GM12872 (cell line): Measurements from ENCODE around the gene NOL4L.

Experiments
- CTCF ChIP-seq: IDR thresholded peaks from 3 replicates; pipeline ENCODE4 v1.5.1; 2011; ENCODE audit warnings: low read depth, mild to moderate bottlenecking, low read length, moderate library complexity; ENCODE audit not compliant: insufficient read depth

Gene NOL4L

GRCh38 chr20:32571566-32571965 lies 13.6 kb downstream of the NOL4L start:
- no peak for TF ChIP-seq CTCF

GRCh38 chr20:32570401-32571190 lies 14.5 kb downstream of the NOL4L start:
- no peak for TF ChIP-seq CTCF

DNA sequence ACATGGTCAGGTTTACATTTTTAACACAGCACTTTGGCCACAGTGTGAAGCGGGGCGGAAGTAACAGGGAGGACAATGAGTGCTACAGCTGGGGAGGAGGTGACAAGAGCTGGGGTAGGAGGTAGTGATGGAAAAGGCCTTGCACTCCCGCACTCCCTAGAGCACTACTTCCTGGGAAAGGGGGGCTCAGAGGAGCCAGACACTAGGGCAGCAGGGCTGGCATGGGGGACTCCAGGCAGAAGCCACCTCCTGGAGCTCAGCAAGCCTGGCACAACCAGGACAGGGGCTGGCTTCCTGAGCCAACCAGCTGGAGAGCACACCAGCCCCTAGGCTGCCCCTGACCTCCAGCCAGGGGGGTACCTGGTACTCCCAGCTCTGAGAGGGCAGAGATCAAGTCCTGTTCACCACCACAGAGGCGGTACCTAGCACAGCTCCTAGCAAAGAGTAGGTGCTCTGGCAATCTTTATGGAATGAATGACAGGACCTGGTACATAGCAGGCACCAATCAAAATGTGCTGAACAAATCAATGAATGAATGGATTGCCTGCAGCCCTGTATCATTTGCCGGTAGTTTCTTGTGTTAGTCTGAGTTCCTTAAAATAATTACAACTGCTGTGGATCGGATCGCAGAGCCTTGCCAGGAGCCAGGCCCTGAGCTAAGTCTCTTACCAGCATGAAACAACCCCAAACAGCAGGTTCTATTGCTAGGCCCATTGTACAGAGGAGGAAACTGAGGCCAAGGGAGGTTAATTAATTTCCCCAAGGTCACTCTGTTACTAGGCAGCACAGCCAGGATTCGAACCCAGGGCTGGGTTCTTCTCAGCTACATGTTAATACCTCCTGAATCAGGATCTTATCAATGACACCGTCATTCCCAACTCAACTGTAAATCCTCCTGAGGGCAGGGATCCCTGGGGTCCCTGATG lies 15.5 kb downstream of the NOL4L start:
- no peak for TF ChIP-seq CTCF

- no peak for TF ChIP-seq CTCF
These were observed 16.1 kb downstream of the NOL4L start for GRCh38 chr20:32569018-32569379.

DNA sequence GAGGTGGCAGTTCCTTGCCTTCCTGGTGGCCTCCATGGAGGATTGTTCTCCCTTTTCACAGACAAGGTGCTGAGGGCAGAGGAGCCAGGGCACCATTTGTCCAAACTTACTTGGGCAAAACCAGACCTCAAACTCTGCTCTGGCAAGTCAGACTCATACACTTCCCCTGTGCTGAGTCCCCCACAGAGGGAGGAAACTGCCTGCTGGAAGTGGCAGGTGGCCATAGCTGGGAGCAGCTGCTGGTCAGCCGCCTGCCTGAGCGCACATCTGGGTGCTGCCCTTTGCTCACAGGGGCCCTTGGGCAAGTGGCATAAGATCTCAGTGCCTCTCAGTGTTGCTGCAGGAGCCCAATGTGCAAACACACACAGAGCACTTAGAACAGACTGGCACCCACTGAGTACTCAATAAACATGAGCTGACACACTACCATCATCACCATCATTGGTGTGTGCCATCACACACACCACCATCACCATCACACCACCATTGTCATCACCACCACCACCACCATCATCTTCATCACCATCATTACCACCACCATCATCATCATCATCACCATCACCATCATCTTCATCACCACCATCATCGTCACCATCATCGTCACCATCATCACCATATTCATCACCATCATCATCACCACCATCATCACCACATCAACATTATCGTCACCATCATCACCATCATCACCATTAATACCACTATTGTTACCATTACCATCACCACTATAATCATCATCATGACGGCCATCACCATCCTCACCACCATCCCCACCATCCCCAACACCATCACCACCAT lies 17.6 kb downstream of the NOL4L start:
- no peak for TF ChIP-seq CTCF

GRCh38 chr20:32566379-32567374 lies 18.5 kb downstream of the NOL4L start:
- no peak for TF ChIP-seq CTCF
